K562 (cell line): ENCODE results near the gene GAPVD1. TPM values are rescaled to one million over a fixed set of nuclear protein-coding genes. Genes with fewer than 3 reads are reported as not detected.

Source experiments
- BRD4 ChIP-seq: fragments of 200-600 bp; sonication (generic); IDR thresholded peaks from 2 replicates; pipeline ENCODE4 v1.6.1; 2017; ENCODE audit warnings: inconsistent platforms
- GTF2F1 ChIP-seq: IDR thresholded peaks from 2 replicates; pipeline ENCODE4 v1.6.1; 2011; ENCODE audit warnings: low read depth, low read length, improper control_type of control experiment
- HMG20B ChIP-seq: fragments of 250-450 bp; sonication (Bioruptor Pico); IDR thresholded peaks from 2 replicates; pipeline ENCODE4 v1.5.0; 2021; ENCODE audit warnings: mild to moderate bottlenecking
- KLF1 ChIP-seq: fragments of 450-650 bp; IDR thresholded peaks from 2 replicates; pipeline ENCODE4 v1.6.1; 2016; ENCODE audit warnings: missing genetic modification characterization, missing compliant biosample characterization
- KLF6 ChIP-seq: fragments of 250-450 bp; sonication (Bioruptor Pico); IDR thresholded peaks from 2 replicates; pipeline ENCODE4 v1.4.0; 2020; ENCODE audit warnings: mild to moderate bottlenecking, moderate library complexity, borderline replicate concordance
- PHF20 ChIP-seq: fragments of 450-650 bp; IDR thresholded peaks from 2 replicates; pipeline ENCODE4 v1.6.1; 2018; ENCODE audit not compliant: partially characterized antibody
- RBFOX2 ChIP-seq: fragments of 200-400 bp; formaldehyde crosslinking; IDR thresholded peaks from 2 replicates; pipeline ENCODE4 v1.6.1; 2017; ENCODE audit warnings: low read depth, mild to moderate bottlenecking, low read length, moderate library complexity
- RBM25 ChIP-seq: fragments of 200-400 bp; formaldehyde crosslinking; IDR thresholded peaks from 2 replicates; pipeline ENCODE4 v1.6.1; 2018; ENCODE audit warnings: low read length, low read depth, moderate library complexity; ENCODE audit not compliant: severe bottlenecking
- SAP30 ChIP-seq: fragments of 200-600 bp; sonication (generic); IDR thresholded peaks from 2 replicates; pipeline ENCODE4 v1.6.1; 2012; ENCODE audit warnings: borderline replicate concordance, low read depth, mild to moderate bottlenecking, moderate library complexity, low read length, control low read depth, inconsistent platforms; ENCODE audit not compliant: insufficient read depth, poor library complexity, severe bottlenecking
- ZBTB8A ChIP-seq: fragments of 450-650 bp; IDR thresholded peaks from 2 replicates; pipeline ENCODE4 v1.6.1; 2018; ENCODE audit warnings: mild to moderate bottlenecking, moderate library complexity; ENCODE audit not compliant: partially characterized antibody
- ZNF274 ChIP-seq: IDR thresholded peaks from 2 replicates; pipeline ENCODE4 v1.6.1; 2011; ENCODE audit warnings: low read depth, mild to moderate bottlenecking, low read length, moderate library complexity, borderline replicate concordance
- ZNF3 ChIP-seq: fragments of 250-450 bp; sonication (Bioruptor Pico); IDR thresholded peaks from 2 replicates; pipeline ENCODE4 v1.5.0; 2021; ENCODE audit warnings: mild to moderate bottlenecking, moderate library complexity
- ZNF311 ChIP-seq: fragments of 250-450 bp; sonication (Bioruptor Pico); IDR thresholded peaks from 2 replicates; pipeline ENCODE4 v1.4.0; 2020; ENCODE audit warnings: mild to moderate bottlenecking, moderate library complexity
- polyA plus RNA-seq, 8 experiments: library from polyadenylated mRNA; depleted of rRNA in 4 of 8; stranded (reverse) in 5 of 8; unstranded in 3 of 8; fragments of >200 nt; fragmentation: Nextera tagmentation in 2 of 8; fragmentation: Illumina TruSeq in 1 of 8; extraction: Ambion mirVana in 2 of 8; extraction: Trizol in 1 of 8; gene quantifications; 2 replicates each; pipeline versions ENCODE4 v1.2.1 to v1.2.3, GENCODE V29; 2011 to 2014; ENCODE audit warnings: inconsistent platforms in 1 of 8, missing spikeins in 1 of 8
- total RNA-seq, 7 experiments: library from RNA; depleted of rRNA in 6 of 7; stranded (reverse); fragments of >200 nt in 6 of 7; fragmentation: Illumina TruSeq in 2 of 7; extraction: Trizol in 2 of 7; gene quantifications; 2 replicates each; pipeline versions ENCODE4 v1.2.1 to v1.2.3, GENCODE V29; 2011 to 2021; ENCODE audit warnings: low replicate concordance in 1 of 7
- TF ChIP-seq, protein P1 (sequence below): fragments of 450-650 bp; IDR thresholded peaks from 2 replicates; pipeline ENCODE4 v1.6.1; 2016; ENCODE audit warnings: antibody characterized with exemption
- TF ChIP-seq, protein P2 (sequence below): fragments of 450-650 bp; formaldehyde crosslinking; IDR thresholded peaks from 2 replicates; pipeline ENCODE4 v1.4.0; 2020; ENCODE audit warnings: mild to moderate bottlenecking, mixed read lengths
- TF ChIP-seq, protein P3 (sequence below), 2 experiments: fragments of 450-650 bp; IDR thresholded peaks; 2 replicates each; pipeline ENCODE4 v1.6.1; 2018; ENCODE audit warnings: mild to moderate bottlenecking in 2 of 2, low read depth in 1 of 2; ENCODE audit not compliant: partially characterized antibody in 2 of 2
- TF ChIP-seq, protein P4 (sequence below): fragments of 250-450 bp; sonication (Bioruptor Pico); IDR thresholded peaks from 2 replicates; pipeline ENCODE4 v1.5.0; 2021; ENCODE audit warnings: mild to moderate bottlenecking, borderline replicate concordance

Gene GAPVD1
- total and polyA plus RNA-seq, 9 of the 15 experiments (the other 6 are each of a cell fraction or from before 2014, with no cell fraction given) = 9.5 to 66.1 (median 45.5) TPM

DNA sequence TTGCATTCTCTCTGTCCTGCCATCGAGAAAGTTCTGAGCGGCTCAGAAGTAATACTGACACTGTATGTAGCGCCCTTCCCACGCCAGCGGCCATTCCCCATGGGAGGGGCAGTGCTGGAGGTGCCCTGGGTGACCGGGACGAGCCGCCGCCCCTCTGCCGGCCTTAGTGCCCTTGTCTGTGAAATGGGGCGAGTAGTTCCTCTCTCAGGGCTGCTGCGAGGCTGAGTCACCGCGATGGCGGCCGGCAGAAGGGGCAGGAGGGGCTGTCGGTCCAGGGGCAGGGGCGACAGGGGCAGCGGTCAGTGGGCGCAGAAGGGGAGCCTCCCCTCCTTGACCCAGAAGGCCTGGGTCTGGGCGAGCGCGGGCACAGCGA lies 148.9 kb downstream of the GAPVD1 start (continued):
- TF ChIP-seq, protein P1, sequence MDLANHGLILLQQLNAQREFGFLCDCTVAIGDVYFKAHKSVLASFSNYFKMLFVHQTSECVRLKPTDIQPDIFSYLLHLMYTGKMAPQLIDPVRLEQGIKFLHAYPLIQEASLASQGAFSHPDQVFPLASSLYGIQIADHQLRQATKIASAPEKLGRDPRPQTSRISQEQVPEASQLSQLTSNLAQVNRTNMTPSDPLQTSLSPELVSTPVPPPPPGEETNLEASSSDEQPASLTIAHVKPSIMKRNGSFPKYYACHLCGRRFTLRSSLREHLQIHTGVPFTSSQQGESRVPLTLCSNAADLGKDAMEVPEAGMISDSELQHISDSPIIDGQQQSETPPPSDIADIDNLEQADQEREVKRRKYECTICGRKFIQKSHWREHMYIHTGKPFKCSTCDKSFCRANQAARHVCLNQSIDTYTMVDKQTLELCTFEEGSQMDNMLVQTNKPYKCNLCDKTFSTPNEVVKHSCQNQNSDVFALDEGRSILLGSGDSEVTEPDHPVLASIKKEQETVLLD = no peak
- TF ChIP-seq ZBTB8A = no peak
- TF ChIP-seq RBM25 = peak; percentile 40
- no peak for TF ChIP-seq ZNF3 (CRISPR knock-in tag)
- peak; percentile 45 for TF ChIP-seq RBFOX2
- TF ChIP-seq SAP30 = no peak
- TF ChIP-seq, protein P2, sequence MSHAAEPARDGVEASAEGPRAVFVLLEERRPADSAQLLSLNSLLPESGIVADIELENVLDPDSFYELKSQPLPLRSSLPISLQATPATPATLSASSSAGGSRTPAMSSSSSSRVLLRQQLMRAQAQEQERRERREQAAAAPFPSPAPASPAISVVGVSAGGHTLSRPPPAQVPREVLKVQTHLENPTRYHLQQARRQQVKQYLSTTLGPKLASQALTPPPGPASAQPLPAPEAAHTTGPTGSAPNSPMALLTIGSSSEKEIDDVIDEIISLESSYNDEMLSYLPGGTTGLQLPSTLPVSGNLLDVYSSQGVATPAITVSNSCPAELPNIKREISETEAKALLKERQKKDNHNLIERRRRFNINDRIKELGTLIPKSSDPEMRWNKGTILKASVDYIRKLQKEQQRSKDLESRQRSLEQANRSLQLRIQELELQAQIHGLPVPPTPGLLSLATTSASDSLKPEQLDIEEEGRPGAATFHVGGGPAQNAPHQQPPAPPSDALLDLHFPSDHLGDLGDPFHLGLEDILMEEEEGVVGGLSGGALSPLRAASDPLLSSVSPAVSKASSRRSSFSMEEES (CRISPR knock-in tag) = no peak
- no peak for TF ChIP-seq GTF2F1
- TF ChIP-seq HMG20B (CRISPR knock-in tag) = no peak
- TF ChIP-seq PHF20 = no peak
- TF ChIP-seq ZNF274 = no peak
- peak; percentile 57; the same call in 1 of the 2 replicates for TF ChIP-seq KLF1 (tag)
- TF ChIP-seq KLF6 (CRISPR knock-in tag) = 0 out of 2 replicates have a peak, but pooled peaks have one; percentile 44
- TF ChIP-seq, protein P3, sequence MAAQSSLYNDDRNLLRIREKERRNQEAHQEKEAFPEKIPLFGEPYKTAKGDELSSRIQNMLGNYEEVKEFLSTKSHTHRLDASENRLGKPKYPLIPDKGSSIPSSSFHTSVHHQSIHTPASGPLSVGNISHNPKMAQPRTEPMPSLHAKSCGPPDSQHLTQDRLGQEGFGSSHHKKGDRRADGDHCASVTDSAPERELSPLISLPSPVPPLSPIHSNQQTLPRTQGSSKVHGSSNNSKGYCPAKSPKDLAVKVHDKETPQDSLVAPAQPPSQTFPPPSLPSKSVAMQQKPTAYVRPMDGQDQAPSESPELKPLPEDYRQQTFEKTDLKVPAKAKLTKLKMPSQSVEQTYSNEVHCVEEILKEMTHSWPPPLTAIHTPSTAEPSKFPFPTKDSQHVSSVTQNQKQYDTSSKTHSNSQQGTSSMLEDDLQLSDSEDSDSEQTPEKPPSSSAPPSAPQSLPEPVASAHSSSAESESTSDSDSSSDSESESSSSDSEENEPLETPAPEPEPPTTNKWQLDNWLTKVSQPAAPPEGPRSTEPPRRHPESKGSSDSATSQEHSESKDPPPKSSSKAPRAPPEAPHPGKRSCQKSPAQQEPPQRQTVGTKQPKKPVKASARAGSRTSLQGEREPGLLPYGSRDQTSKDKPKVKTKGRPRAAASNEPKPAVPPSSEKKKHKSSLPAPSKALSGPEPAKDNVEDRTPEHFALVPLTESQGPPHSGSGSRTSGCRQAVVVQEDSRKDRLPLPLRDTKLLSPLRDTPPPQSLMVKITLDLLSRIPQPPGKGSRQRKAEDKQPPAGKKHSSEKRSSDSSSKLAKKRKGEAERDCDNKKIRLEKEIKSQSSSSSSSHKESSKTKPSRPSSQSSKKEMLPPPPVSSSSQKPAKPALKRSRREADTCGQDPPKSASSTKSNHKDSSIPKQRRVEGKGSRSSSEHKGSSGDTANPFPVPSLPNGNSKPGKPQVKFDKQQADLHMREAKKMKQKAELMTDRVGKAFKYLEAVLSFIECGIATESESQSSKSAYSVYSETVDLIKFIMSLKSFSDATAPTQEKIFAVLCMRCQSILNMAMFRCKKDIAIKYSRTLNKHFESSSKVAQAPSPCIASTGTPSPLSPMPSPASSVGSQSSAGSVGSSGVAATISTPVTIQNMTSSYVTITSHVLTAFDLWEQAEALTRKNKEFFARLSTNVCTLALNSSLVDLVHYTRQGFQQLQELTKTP (IDR thresholded peaks at IDR 0.05; ENCODE audit: low read depth in 1 of 2, partially characterized antibody in 2 of 2) = no peak
- TF ChIP-seq, protein P4, sequence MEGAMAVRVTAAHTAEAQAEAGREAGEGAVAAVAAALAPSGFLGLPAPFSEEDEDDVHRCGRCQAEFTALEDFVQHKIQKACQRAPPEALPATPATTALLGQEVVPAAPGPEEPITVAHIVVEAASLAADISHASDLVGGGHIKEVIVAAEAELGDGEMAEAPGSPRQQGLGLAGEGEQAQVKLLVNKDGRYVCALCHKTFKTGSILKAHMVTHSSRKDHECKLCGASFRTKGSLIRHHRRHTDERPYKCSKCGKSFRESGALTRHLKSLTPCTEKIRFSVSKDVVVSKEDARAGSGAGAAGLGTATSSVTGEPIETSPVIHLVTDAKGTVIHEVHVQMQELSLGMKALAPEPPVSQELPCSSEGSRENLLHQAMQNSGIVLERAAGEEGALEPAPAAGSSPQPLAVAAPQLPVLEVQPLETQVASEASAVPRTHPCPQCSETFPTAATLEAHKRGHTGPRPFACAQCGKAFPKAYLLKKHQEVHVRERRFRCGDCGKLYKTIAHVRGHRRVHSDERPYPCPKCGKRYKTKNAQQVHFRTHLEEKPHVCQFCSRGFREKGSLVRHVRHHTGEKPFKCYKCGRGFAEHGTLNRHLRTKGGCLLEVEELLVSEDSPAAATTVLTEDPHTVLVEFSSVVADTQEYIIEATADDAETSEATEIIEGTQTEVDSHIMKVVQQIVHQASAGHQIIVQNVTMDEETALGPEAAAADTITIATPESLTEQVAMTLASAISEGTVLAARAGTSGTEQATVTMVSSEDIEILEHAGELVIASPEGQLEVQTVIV = no peak
- no peak for TF ChIP-seq ZNF311 (CRISPR knock-in tag)
- 0 out of 2 replicates have a peak, but pooled peaks have one; percentile 40 for TF ChIP-seq BRD4
